GM12875 (cell line): ENCODE data around the gene TTC8.

ENCODE experiments used
- H3K4me3 ChIP-seq: one replicate; pipeline ENCODE4 v1.5.1; 2011; ENCODE audit warnings: low read depth, low read length, control low read depth
- CTCF ChIP-seq: IDR thresholded peaks from 2 replicates; pipeline ENCODE4 v1.5.1; 2011; ENCODE audit warnings: low read depth, mild to moderate bottlenecking, control low read depth, inconsistent platforms, low read length, moderate library complexity, borderline replicate concordance; ENCODE audit not compliant: insufficient read depth

TTC8 gene

GRCh38 chr14:88863167-88863566, 38.7 kb downstream of the TTC8 start:
- H3K4me3 ChIP-seq: no peak overlapping the region
- no peak for TF ChIP-seq CTCF

- no peak overlapping the region for H3K4me3 ChIP-seq
- TF ChIP-seq CTCF: no peak
These were observed 39.7 kb downstream of the TTC8 start for GRCh38 chr14:88864198-88864597.

- no peak overlapping the region for H3K4me3 ChIP-seq
These were observed 41.9 kb downstream of the TTC8 start for GRCh38 chr14:88866305-88866704.

GRCh38 chr14:88868558-88869159, 44.2 kb downstream of the TTC8 start:
- peak; percentile 29; the same call in 1 of the 2 replicates for TF ChIP-seq CTCF

More at GRCh38 chr14:88866305-88866704, 41.9 kb downstream of the TTC8 start:
- no peak for TF ChIP-seq CTCF

GRCh38 chr14:88870777-88871176, 46.3 kb downstream of the TTC8 start:
- TF ChIP-seq CTCF: no peak
- no peak overlapping the region for H3K4me3 ChIP-seq

More at GRCh38 chr14:88868558-88869159, 44.2 kb downstream of the TTC8 start:
- H3K4me3 ChIP-seq: no peak overlapping the region

GRCh38 chr14:88871429-88871828, 47.0 kb downstream of the TTC8 start:
- TF ChIP-seq CTCF: no peak
- no peak overlapping the region for H3K4me3 ChIP-seq

- TF ChIP-seq CTCF: no peak
- H3K4me3 ChIP-seq: no peak overlapping the region
These were observed 48.5 kb downstream of the TTC8 start for GRCh38 chr14:88872976-88873375.
